ENCODE results near the gene SOX18.
A peak's percentile ranks its signal among the peaks of the same experiment; 100 is the strongest.

Gene SOX18

GRCh38 chr20:64080013-64080812, 30.8 kb upstream of the SOX18 start, which contains the start of gene OPRL1:
Gene OPRL1, plus strand, starts transcription at chr20:64080082. Its CDS starts 12,639 bp downstream, at chr20:64092721.
- peak in 1 of 2 experiments; percentile 47 for DNase-seq

GRCh38 chr20:64079273-64080012, 30.0 kb upstream of the SOX18 start, which contains the start of gene RGS19:
Gene RGS19, minus strand, starts transcription at chr20:64079518. Its CDS starts 2,632 bp downstream, at chr20:64076886.
- peak; percentile 91 to 94 for DNase-seq

- DNase-seq: peak in 1 of 2 experiments; percentile 25
Measured at GRCh38 chr20:64078934-64079272, 29.5 kb upstream of the SOX18 start.

GRCh38 chr20:64077876-64078551, 28.6 kb upstream of the SOX18 start:
- peak; percentile 72 to 87 for DNase-seq

GRCh38 chr20:64077541-64077875, 28.1 kb upstream of the SOX18 start:
- DNase-seq: no peak

GRCh38 chr20:64077094-64077493, 27.7 kb upstream of the SOX18 start:
- peak; percentile 76 to 83 for DNase-seq

- DNase-seq: no peak
Measured at GRCh38 chr20:64076061-64076997, 26.9 kb upstream of the SOX18 start.

GRCh38 chr20:64075556-64075955, 26.1 kb upstream of the SOX18 start:
- DNase-seq: no peak

- no peak for DNase-seq
Measured at GRCh38 chr20:64074963-64075362, 25.5 kb upstream of the SOX18 start.

GRCh38 chr20:64074184-64074789, 24.8 kb upstream of the SOX18 start:
- DNase-seq: no peak

- no peak for DNase-seq
Measured at GRCh38 chr20:64073476-64074183, 24.2 kb upstream of the SOX18 start.

- DNase-seq: no peak
Measured at GRCh38 chr20:64072498-64073063, 23.1 kb upstream of the SOX18 start.

GRCh38 chr20:64071341-64072332, 22.2 kb upstream of the SOX18 start:
- DNase-seq: no peak

- DNase-seq: no peak
Measured at GRCh38 chr20:64070244-64070993, 21.0 kb upstream of the SOX18 start.

GRCh38 chr20:64069614-64070243, 20.3 kb upstream of the SOX18 start:
- DNase-seq: peak in 1 of 2 experiments; percentile 17

- DNase-seq: no peak
Measured at GRCh38 chr20:64069209-64069613, 19.8 kb upstream of the SOX18 start.

- DNase-seq: no peak
Measured at GRCh38 chr20:64068386-64069208, 19.2 kb upstream of the SOX18 start.

Data from Kasumi-1 (cell line).